SK-N-MC (cell line): ENCODE data around the gene TSBP1.

Experiments
- EZH2 ChIP-seq: fragments of 200-600 bp; sonication (generic); IDR thresholded peaks from one replicate; pipeline ENCODE4 v1.6.1; 2017; ENCODE audit warnings: antibody characterized with exemption
- POLR2AphosphoS5 ChIP-seq: IDR thresholded peaks from 2 replicates; pipeline ENCODE4 v1.6.1; 2012; ENCODE audit warnings: mild to moderate bottlenecking, low read depth, low read length, borderline replicate concordance

- TF ChIP-seq EZH2 (no peak), POLR2AphosphoS5 (no peak)
Observed at GRCh38 chr6:32369660-32370059, 2.0 kb downstream of the TSBP1 start.
